Osteocyte (in vitro differentiated cells): ENCODE measurements around the gene GPS1. TPM values are rescaled to one million over a fixed set of nuclear protein-coding genes. Genes with fewer than 3 reads are reported as not detected.

Experiments
- DNase-seq: peaks from one replicate; pipeline ENCODE4 v3.0.0; 2021; ENCODE audit warnings: mixed read lengths; ENCODE audit not compliant: unreplicated experiment; ENCODE audit errors: extremely low spot score
- H3K27ac Mint-ChIP-seq: one replicate; pipeline ENCODE4 v1.8.0; 2021; ENCODE audit warnings: mild to moderate bottlenecking, mixed read lengths; ENCODE audit not compliant: unreplicated experiment
- H3K27me3 Mint-ChIP-seq: one replicate; pipeline ENCODE4 v1.8.0; 2021; ENCODE audit warnings: mixed read lengths; ENCODE audit not compliant: unreplicated experiment
- H3K36me3 Mint-ChIP-seq: one replicate; pipeline ENCODE4 v1.8.0; 2021; ENCODE audit warnings: mixed read lengths; ENCODE audit not compliant: unreplicated experiment
- H3K4me1 Mint-ChIP-seq: one replicate; pipeline ENCODE4 v1.8.0; 2021; ENCODE audit warnings: mixed read lengths; ENCODE audit not compliant: unreplicated experiment
- H3K4me3 Mint-ChIP-seq: one replicate; pipeline ENCODE4 v1.8.0; 2021; ENCODE audit warnings: mild to moderate bottlenecking, moderate library complexity, mixed read lengths; ENCODE audit not compliant: unreplicated experiment
- H3K9me3 Mint-ChIP-seq: one replicate; pipeline ENCODE4 v1.8.0; 2021; ENCODE audit warnings: mixed read lengths; ENCODE audit not compliant: unreplicated experiment
- CTCF ChIP-seq: fragments of 200-600 bp; sonication (generic); IDR thresholded peaks from 2 replicates; pipeline ENCODE4 v1.5.0; 2021; ENCODE audit warnings: antibody characterized with exemption, mild to moderate bottlenecking, moderate library complexity
- total RNA-seq: library from RNA; stranded (reverse); gene quantifications from 2 replicates; pipeline ENCODE4 v1.2.1, GENCODE V29; 2021

The GPS1 gene
- total RNA-seq, 1 donor from 2014 or later, result 108 TPM

GRCh38 chr17:82034371-82035011, 17.2 kb upstream of the GPS1 start:
- no peak overlapping the region for H3K4me3 Mint-ChIP-seq
- no peak overlapping the region for H3K27ac Mint-ChIP-seq
- TF ChIP-seq CTCF, result no peak
- no peaks in the 10 kb centered on the region for H3K36me3 Mint-ChIP-seq
- DNase-seq, result no peak
- peaks cover 22% of the 10 kb centered on the region for H3K4me1 Mint-ChIP-seq
- H3K27me3 Mint-ChIP-seq, result no peaks in the 10 kb centered on the region
- H3K9me3 Mint-ChIP-seq, result no peaks in the 10 kb centered on the region

- TF ChIP-seq CTCF, result no peak
- peaks cover 18% of the 10 kb centered on the region for H3K4me1 Mint-ChIP-seq
- no peak for DNase-seq
- no peaks in the 10 kb centered on the region for H3K36me3 Mint-ChIP-seq
- H3K4me3 Mint-ChIP-seq, result peak overlapping the region; percentile 50
- H3K27me3 Mint-ChIP-seq, result no peaks in the 10 kb centered on the region
- no peaks in the 10 kb centered on the region for H3K9me3 Mint-ChIP-seq
- H3K27ac Mint-ChIP-seq, result no peak overlapping the region
Measured at GRCh38 chr17:82035488-82035887, 16.2 kb upstream of the GPS1 start.

- no peak for DNase-seq
- H3K27me3 Mint-ChIP-seq, result no peaks in the 10 kb centered on the region
- no peak overlapping the region for H3K27ac Mint-ChIP-seq
- H3K36me3 Mint-ChIP-seq, result no peaks in the 10 kb centered on the region
- H3K4me3 Mint-ChIP-seq, result peak overlapping the region; percentile 73
- peaks cover 17% of the 10 kb centered on the region for H3K4me1 Mint-ChIP-seq
- H3K9me3 Mint-ChIP-seq, result no peaks in the 10 kb centered on the region
- no peak for TF ChIP-seq CTCF
Measured at GRCh38 chr17:82035956-82036633, 15.6 kb upstream of the GPS1 start.

GRCh38 chr17:82036634-82037091, 15.0 kb upstream of the GPS1 start:
- Mint-ChIP-seq H3K27ac (peak overlapping the region; percentile 76), H3K9me3 (no peaks in the 10 kb centered on the region), H3K4me3 (peak overlapping the region; percentile 73), H3K4me1 (peaks cover 21% of the 10 kb centered on the region), H3K27me3 (no peaks in the 10 kb centered on the region), H3K36me3 (no peaks in the 10 kb centered on the region)
- DNase-seq, result no peak
- no peak for TF ChIP-seq CTCF

- DNase-seq, result peak; percentile 98
- H3K4me1 Mint-ChIP-seq, result peaks cover 21% of the 10 kb centered on the region
- no peaks in the 10 kb centered on the region for H3K9me3 Mint-ChIP-seq
- H3K27ac Mint-ChIP-seq, result peak within 1 kb of the TSS; percentile 92
- H3K4me3 Mint-ChIP-seq, result peak within 1 kb of the TSS; percentile 73
- H3K36me3 Mint-ChIP-seq, result no peaks in the 10 kb centered on the region
- H3K27me3 Mint-ChIP-seq, result no peaks in the 10 kb centered on the region
- peak; percentile 89 for TF ChIP-seq CTCF
Measured at GRCh38 chr17:82037092-82037888, 14.4 kb upstream of the GPS1 start, which contains the start of gene DCXR. Gene DCXR, minus strand, starts transcription at chr17:82037697. Its CDS starts 15 bp downstream, at chr17:82037682.
